WTC11 (cell line): ENCODE measurements around the gene TTLL9.

Experiments used
- ETV6 ChIP-seq: sonication (generic); formaldehyde crosslinking; IDR thresholded peaks from 2 replicates; pipeline ENCODE4 v1.8.1; 2022; ENCODE audit warnings: mild to moderate bottlenecking, missing genetic modification reagents
- FOXK1 ChIP-seq: sonication (generic); formaldehyde crosslinking; IDR thresholded peaks from 2 replicates; pipeline ENCODE4 v1.8.0; 2022; ENCODE audit warnings: mild to moderate bottlenecking, moderate library complexity, missing genetic modification reagents
- NR2C2 ChIP-seq: sonication (generic); formaldehyde crosslinking; IDR thresholded peaks from 2 replicates; pipeline ENCODE4 v1.8.0; 2022; ENCODE audit warnings: mild to moderate bottlenecking, missing genetic modification reagents
- PRDM15 ChIP-seq: sonication (generic); formaldehyde crosslinking; IDR thresholded peaks from 2 replicates; pipeline ENCODE4 v1.8.0; 2022; ENCODE audit warnings: missing genetic modification reagents
- SP1 ChIP-seq: sonication (generic); formaldehyde crosslinking; conservative IDR thresholded peaks from 2 replicates; pipeline ENCODE4 v1.8.1; 2022; ENCODE audit warnings: missing genetic modification reagents
- STAT6 ChIP-seq: sonication (generic); formaldehyde crosslinking; conservative IDR thresholded peaks from 2 replicates; pipeline ENCODE4 v1.8.1; 2023; ENCODE audit warnings: mild to moderate bottlenecking, low read depth, missing genetic modification reagents, moderate library complexity
- ZNF416 ChIP-seq: fragments of 250-450 bp; sonication (Bioruptor Pico); IDR thresholded peaks from 2 replicates; pipeline ENCODE4 v1.9.0; 2021; ENCODE audit warnings: mild to moderate bottlenecking, inconsistent platforms
- ZNF423 ChIP-seq: fragments of 250-450 bp; sonication (Bioruptor Pico); IDR thresholded peaks from 2 replicates; pipeline ENCODE4 v2.1.2; 2022; ENCODE audit warnings: mild to moderate bottlenecking, moderate library complexity
- TF ChIP-seq, protein P1 (sequence below): sonication (generic); formaldehyde crosslinking; IDR thresholded peaks from 2 replicates; pipeline ENCODE4 v1.8.1; 2023; ENCODE audit warnings: mild to moderate bottlenecking, missing genetic modification reagents, borderline replicate concordance
- TF ChIP-seq, protein P2 (sequence below): fragments of 200-600 bp; IDR thresholded peaks from 2 replicates; pipeline ENCODE4 v1.8.0; 2022; ENCODE audit warnings: antibody characterized with exemption
- TF ChIP-seq, protein P3 (sequence below): sonication (generic); formaldehyde crosslinking; IDR thresholded peaks from 2 replicates; pipeline ENCODE4 v1.8.0; 2022; ENCODE audit warnings: mild to moderate bottlenecking, missing genetic modification reagents
- TF ChIP-seq, protein P4 (sequence below): fragments of 250-450 bp; sonication (Bioruptor Pico); conservative IDR thresholded peaks from 2 replicates; pipeline ENCODE4 v1.9.0; 2021; ENCODE audit warnings: mild to moderate bottlenecking
- TF ChIP-seq, protein P5 (sequence below): sonication (generic); formaldehyde crosslinking; IDR thresholded peaks from 2 replicates; pipeline ENCODE4 v1.8.1; 2022; ENCODE audit warnings: low read depth, mild to moderate bottlenecking, moderate library complexity, missing genetic modification reagents, borderline replicate concordance

DNA sequence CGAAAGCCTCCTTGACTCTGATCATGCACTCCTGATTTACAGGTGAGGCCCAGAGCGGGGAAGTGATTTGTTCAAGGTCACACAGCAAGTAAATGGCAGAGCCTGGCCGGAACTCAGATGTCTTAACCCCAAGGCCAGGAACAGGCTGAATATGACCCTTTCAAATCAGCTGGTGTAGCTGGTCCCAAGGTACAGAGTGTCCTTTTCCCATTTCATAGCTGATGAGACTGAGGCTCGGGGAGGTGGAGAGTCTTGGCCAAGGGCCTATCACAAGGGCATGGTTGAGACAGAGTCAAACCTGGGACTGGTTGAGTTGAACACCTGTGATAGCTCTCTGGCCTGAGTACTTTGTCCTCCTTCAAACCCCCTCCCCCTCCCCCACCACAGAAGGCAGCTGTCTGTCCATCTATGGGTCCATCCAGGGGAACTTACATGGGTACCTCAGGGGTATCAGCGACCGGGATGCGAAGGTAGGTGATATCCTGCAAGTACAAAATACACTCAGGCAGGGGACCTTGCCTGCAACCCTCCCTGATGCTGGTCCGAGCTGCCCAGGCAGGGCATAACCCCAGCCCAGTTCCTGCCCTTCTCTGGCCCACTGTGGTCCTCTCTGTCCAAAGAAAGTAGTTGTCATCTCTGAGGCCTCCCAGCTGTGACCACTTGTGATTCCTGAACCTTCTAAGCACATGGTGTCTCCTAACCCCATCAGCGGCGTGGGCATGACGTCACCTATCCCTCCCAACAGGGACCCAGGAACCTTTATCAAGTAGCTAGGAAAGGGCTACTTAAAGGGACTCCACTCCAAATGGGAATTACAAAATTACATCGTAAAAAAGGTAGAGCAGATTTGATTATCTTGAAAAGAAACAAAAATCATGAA lies 5.7 kb upstream of the TTLL9 start:
- TF ChIP-seq, protein P1, sequence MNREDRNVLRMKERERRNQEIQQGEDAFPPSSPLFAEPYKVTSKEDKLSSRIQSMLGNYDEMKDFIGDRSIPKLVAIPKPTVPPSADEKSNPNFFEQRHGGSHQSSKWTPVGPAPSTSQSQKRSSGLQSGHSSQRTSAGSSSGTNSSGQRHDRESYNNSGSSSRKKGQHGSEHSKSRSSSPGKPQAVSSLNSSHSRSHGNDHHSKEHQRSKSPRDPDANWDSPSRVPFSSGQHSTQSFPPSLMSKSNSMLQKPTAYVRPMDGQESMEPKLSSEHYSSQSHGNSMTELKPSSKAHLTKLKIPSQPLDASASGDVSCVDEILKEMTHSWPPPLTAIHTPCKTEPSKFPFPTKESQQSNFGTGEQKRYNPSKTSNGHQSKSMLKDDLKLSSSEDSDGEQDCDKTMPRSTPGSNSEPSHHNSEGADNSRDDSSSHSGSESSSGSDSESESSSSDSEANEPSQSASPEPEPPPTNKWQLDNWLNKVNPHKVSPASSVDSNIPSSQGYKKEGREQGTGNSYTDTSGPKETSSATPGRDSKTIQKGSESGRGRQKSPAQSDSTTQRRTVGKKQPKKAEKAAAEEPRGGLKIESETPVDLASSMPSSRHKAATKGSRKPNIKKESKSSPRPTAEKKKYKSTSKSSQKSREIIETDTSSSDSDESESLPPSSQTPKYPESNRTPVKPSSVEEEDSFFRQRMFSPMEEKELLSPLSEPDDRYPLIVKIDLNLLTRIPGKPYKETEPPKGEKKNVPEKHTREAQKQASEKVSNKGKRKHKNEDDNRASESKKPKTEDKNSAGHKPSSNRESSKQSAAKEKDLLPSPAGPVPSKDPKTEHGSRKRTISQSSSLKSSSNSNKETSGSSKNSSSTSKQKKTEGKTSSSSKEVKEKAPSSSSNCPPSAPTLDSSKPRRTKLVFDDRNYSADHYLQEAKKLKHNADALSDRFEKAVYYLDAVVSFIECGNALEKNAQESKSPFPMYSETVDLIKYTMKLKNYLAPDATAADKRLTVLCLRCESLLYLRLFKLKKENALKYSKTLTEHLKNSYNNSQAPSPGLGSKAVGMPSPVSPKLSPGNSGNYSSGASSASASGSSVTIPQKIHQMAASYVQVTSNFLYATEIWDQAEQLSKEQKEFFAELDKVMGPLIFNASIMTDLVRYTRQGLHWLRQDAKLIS (CRISPR knock-in tag), result no peak
- TF ChIP-seq ETV6 (no peak), STAT6 (CRISPR knock-in tag) (no peak), NR2C2 (CRISPR knock-in tag) (no peak), PRDM15 (CRISPR knock-in tag) (no peak), SP1 (no peak), FOXK1 (CRISPR knock-in tag) (no peak), ZNF423 (CRISPR knock-in tag) (no peak), ZNF416 (CRISPR knock-in tag) (no peak)
- TF ChIP-seq, protein P2, sequence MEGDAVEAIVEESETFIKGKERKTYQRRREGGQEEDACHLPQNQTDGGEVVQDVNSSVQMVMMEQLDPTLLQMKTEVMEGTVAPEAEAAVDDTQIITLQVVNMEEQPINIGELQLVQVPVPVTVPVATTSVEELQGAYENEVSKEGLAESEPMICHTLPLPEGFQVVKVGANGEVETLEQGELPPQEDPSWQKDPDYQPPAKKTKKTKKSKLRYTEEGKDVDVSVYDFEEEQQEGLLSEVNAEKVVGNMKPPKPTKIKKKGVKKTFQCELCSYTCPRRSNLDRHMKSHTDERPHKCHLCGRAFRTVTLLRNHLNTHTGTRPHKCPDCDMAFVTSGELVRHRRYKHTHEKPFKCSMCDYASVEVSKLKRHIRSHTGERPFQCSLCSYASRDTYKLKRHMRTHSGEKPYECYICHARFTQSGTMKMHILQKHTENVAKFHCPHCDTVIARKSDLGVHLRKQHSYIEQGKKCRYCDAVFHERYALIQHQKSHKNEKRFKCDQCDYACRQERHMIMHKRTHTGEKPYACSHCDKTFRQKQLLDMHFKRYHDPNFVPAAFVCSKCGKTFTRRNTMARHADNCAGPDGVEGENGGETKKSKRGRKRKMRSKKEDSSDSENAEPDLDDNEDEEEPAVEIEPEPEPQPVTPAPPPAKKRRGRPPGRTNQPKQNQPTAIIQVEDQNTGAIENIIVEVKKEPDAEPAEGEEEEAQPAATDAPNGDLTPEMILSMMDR, result no peak
- TF ChIP-seq, protein P3, sequence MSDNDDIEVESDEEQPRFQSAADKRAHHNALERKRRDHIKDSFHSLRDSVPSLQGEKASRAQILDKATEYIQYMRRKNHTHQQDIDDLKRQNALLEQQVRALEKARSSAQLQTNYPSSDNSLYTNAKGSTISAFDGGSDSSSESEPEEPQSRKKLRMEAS, result no peak
- TF ChIP-seq, protein P4, sequence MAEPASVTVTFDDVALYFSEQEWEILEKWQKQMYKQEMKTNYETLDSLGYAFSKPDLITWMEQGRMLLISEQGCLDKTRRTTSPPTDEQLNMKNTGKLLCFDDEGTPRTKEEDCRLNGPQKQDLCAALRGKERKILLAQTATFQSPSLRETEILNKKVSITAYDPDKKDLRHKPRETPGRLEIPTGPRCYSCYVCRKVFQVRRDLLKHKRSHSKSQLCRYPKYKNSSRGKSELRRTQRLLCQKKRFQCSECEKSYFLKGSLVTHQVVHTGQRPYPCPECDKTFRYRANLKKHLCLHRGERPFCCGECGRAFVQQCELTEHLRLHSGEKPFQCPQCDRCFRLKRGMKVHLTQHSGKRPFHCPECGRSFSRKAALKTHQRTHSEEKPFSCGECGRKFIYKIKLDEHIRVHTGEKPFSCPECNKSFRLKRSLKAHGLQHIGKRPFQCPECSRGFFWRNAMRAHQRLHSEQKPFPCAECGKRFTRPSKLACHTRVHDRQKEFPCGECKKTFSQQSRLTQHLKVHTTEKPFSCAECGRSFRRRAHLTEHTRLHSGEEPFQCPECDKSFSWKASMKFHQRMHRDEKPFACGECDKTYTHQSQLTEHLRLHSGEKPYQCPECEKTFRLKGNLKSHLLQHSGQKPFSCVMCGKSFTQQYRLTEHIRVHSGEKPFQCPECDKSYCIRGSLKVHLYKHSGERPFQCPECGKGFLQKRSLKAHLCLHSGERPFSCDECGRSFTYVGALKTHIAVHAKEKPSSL (CRISPR knock-in tag), result no peak
- TF ChIP-seq, protein P5, sequence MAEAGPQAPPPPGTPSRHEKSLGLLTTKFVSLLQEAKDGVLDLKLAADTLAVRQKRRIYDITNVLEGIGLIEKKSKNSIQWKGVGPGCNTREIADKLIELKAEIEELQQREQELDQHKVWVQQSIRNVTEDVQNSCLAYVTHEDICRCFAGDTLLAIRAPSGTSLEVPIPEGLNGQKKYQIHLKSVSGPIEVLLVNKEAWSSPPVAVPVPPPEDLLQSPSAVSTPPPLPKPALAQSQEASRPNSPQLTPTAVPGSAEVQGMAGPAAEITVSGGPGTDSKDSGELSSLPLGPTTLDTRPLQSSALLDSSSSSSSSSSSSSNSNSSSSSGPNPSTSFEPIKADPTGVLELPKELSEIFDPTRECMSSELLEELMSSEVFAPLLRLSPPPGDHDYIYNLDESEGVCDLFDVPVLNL (CRISPR knock-in tag), result no peak
